ENCODE measurements around the gene MUS81. TPM values are rescaled to one million over a fixed set of nuclear protein-coding genes. Genes with fewer than 3 reads are reported as not detected.

Gene MUS81
- total RNA-seq, 1 donor from 2014 or later, result 30.7 TPM

DNA sequence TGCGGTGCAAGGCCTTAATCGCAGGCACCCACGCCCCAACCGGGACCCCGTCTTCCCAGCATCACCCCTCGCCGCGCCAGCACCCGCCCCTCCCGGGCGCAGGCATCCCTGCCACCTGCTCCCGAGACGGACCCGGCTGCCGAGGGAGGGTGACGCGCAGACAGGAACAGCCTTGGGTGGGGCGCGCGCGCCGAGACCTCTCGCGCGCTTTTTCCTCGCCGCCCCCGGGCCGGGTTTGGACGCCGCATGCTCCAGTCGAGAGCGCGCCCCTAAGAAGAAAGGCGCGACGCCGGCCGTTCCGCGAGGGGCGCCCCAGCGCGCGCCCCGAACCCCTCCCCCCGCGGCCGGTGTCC is 2.8 kb upstream of the MUS81 start:
- intact Hi-C loops (cut with DNase I), result no loop called here
- ATAC-seq (ENCODE audit: poor library complexity), result no peak

DNA sequence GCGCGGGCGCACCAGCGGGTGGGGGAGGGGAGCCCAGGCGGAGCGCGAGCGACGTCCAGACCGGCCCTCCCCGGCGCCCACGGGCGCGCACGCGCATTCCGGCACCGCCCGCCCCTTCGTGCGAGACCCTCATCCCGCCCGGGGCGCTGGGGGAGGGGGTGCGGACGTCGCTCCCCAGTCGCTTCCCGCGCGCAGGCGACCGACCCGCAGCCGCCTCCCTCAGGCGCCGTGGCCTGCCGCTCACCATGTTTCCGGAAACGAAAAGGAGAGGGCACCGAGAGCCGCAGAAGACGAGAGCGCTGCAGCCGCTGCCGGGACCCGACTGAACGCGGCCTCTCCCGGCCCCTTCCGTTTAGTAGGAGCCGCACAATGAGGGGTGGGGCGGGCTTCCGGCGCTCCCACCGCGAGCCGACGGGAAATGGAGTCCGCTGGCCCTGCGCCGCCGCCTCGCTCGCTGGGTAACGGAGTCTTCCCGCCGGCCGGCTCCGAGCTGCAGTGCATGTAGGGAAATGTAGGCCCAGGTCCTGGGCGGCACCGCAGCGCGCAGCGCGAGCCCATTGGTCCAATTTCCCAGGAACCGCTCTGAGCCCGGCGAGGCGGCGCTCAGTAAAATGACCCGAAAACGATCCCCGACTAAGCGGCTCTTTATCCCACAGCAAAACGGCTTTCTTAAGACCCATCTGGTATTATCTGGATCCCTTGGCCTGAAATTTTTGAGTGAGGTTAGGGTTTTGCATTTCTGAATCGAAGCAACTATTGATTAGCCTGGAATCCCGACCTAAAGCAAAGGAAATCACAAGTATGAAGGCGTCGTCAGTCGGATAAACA is 2.2 kb upstream of the MUS81 start, which contains the start of gene CFL1:
Gene CFL1, minus strand, starts transcription at position 328 of the 828 bp plus-strand sequence. Its CDS starts 81 bp downstream, at position 247.
- peak; percentile 100 for DNase-seq
- peak; percentile 80 for ATAC-seq (ENCODE audit: poor library complexity)
- intact Hi-C loops (cut with DNase I), result loop anchor here (2.0 kb wide), 1 partner anchor 31 kb away; the partner anchor contains the start of gene FIBP

More for the DNA sequence above, 2.8 kb upstream of the MUS81 start:
- peak; percentile 69 for DNase-seq

DNA sequence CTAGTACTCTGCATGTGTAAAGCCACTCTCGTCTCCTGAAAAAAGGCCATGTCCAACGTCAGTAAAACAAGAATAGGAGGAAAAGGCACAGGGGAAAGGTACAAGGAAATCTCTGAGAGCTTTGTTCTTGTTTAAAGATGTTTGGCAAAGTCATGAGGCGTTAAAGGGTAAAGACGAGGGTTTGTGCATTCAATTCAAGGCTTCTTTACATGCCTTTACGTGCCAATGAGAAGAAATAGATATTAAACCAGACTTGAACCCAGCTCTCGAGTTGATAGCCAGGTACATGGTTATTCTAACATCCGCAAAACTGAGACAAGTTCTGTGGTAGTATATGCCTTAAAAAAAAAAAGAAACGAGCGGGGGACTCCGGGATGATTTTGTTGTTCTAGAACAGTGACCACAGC is 1.5 kb upstream of the MUS81 start:
- no peak for DNase-seq
- intact Hi-C loops (cut with DNase I), result loop anchor here (2.0 kb wide), 1 partner anchor 30 kb away; the partner anchor contains the start of gene FIBP
- no peak for ATAC-seq (ENCODE audit: poor library complexity)

DNA sequence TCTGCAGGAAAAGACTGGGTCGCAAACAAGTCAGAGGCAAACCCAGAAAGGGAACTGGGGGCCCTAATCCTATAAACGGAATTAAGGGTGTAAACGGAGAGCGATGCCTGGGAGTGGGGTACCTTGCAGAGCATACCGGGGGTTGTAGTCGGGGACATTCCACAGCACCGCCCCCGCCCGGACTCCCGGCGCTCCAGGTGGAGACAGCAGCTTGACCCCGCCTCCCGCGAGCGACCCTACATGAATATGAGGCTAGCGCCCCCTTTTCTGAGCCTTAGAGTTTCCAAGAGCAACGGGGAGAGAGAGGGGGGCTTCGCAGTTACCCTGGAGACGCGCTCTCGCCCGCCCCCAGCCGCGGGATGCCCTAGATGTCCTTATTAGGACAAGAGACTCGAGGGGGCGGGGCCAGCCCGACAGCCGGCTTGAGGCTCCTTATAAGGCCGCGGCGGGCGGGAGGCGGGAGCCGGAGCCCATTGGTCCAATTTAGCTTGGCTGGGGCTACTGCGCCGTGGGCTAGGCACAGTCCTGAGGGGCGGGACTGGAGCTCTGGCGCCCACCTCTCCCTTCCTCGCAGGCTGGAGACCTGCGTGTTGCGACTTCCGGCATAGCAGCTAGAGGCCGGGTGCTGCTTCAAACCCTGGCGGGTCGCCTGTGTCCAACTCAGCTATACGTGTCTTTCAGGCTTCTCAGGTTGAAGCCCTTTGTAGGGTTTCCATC is 980 bp upstream of the MUS81 start:
- intact Hi-C loops (cut with DNase I), result loop anchor here (2.0 kb wide), 1 partner anchor 30 kb away; the partner anchor contains the start of gene FIBP
- ATAC-seq (ENCODE audit: poor library complexity) (peak; percentile 78), DNase-seq (peak; percentile 100)

DNA sequence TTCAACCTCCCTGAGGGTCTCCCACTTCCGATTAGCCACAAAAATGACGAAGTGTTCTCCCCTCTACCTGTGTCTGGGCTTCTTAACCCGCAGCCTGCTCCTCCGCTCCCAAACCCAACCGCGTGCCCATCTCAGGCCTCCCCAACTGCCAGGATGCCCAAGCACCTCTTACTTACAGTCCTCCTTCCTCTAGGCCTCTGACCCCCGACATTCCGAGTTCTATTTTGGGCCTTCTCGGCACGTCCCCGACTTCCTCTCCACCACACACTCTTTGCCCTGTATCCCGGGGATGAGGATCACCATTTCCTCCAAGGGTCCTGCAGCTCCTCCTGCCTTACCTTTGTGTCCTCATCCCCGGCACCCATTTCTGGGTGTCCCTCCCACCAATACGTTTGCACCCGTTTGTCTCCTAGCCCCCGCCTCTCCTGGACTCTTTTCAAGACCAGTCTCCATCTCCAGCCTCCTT is 388 bp upstream of the MUS81 start:
- DNase-seq (no peak), ATAC-seq (ENCODE audit: poor library complexity) (no peak)
- intact Hi-C loops (cut with DNase I), result loop anchor here (2.0 kb wide), 1 partner anchor 29 kb away; the partner anchor contains the start of gene FIBP

DNA sequence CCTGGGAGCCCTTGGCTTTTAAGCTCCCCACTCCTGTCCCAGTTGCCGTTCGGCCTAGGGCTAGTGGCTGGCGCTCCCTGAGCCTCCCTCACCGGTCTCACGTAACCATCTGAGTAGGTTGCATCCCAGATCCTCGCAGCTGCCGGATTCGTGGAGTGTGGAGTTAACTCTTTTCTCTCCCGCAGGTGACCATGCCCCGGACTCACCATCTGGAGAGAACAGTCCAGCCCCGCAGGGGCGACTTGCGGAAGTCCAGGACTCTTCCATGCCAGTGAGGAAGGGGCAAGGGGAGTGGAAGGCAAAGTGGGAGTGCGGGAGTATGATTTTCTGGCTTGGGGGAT is 902 bp downstream of the MUS81 start:
- DNase-seq, result no peak
- ATAC-seq (ENCODE audit: poor library complexity), result no peak
- intact Hi-C loops (cut with DNase I), result no loop called here

DNA sequence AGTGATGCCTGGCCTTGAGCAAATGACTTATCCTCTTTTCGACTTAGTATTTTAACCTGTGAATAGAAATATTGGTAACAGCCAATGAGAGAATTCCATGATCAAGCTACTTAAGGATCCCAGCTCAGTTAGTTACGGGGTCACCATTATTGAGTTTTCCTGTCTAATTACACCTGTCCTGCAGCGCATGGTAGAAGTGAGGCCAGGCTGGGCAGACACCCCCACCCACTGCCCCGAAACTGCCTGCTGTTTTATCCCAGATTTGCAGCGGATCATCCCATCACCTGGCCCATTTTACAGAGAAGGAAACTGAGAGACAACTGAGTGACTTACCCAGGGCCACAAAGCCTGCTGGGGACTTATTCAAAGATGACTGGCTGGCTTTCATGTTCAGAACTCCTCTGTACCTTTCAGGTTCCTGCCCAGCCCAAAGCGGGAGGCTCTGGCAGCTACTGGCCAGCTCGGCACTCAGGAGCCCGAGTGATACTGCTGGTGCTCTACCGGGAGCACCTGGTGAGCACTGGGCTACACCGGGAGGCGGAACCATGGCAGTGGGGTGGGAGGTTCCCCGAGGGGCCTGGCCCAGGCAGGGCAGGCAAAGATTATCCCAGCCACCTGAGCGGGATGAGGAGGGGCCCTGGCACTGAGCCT is 1.4 kb downstream of the MUS81 start:
- DNase-seq (no peak), ATAC-seq (ENCODE audit: poor library complexity) (no peak)
- intact Hi-C loops (cut with DNase I), result no loop called here

DNA sequence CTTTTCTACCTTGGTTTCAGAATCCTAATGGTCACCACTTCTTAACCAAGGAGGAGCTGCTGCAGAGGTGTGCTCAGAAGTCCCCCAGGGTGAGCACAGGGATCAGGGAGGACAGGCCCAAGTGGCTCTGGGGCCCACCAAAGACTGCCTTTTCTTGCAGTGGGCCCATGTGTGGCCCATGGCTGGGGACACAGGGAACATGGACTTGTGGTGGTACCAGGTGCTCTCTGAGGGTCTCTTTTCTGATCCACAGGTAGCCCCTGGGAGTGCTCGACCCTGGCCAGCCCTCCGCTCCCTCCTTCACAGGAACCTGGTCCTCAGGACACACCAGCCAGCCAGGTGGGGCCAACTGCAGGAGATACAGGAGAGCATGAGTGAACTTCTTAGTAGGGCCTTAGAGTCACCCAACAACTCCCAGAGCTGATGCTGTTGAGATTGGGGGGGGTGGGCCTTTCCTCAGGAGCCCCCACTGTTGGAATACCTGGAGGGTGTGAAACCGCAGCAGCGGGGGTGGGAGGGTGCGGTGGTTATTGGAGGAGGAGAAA is 2.0 kb downstream of the MUS81 start:
- ATAC-seq (ENCODE audit: poor library complexity), result no peak
- intact Hi-C loops (cut with DNase I), result no loop called here
- DNase-seq, result no peak

DNA sequence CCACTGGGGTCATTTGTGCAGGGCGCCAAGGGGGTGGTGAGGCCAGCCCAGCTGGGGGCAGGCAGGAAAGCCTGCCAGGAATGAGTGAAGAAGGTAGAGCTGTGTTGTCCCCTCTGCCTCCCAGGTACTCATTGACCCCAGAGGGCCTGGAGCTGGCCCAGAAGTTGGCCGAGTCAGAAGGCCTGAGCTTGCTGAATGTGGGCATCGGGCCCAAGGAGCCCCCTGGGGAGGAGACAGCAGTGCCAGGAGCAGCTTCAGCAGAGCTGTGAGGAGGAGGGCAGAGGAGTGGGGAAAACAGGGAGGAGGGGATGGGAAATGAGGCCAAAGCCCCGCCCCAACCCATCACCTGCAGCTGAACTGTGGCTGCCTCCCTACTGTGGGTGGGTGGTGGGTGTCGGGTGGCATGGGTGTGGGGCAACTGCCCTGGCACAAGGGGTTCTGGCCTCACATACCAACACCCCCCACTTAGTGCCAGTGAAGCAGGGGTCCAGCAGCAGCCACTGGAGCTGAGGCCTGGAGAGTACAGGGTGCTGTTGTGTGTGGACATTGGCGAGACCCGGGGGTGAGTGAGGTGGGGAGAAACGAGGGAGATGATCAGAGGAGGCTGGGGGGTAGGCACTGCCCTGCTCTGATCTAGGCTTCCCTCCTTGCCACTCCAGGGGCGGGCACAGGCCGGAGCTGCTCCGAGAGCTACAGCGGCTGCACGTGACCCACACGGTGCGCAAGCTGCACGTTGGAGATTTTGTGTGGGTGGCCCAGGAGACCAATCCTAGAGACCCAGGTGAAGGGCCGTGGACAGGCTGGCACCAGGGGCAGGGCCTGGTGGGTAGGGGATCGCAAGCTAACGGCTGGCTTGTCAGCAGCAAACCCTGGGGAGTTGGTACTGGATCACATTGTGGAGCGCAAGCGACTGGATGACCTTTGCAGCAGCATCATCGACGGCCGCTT is 3.0 kb downstream of the MUS81 start:
- DNase-seq (no peak), ATAC-seq (ENCODE audit: poor library complexity) (no peak)
- intact Hi-C loops (cut with DNase I), result no loop called here

DNA sequence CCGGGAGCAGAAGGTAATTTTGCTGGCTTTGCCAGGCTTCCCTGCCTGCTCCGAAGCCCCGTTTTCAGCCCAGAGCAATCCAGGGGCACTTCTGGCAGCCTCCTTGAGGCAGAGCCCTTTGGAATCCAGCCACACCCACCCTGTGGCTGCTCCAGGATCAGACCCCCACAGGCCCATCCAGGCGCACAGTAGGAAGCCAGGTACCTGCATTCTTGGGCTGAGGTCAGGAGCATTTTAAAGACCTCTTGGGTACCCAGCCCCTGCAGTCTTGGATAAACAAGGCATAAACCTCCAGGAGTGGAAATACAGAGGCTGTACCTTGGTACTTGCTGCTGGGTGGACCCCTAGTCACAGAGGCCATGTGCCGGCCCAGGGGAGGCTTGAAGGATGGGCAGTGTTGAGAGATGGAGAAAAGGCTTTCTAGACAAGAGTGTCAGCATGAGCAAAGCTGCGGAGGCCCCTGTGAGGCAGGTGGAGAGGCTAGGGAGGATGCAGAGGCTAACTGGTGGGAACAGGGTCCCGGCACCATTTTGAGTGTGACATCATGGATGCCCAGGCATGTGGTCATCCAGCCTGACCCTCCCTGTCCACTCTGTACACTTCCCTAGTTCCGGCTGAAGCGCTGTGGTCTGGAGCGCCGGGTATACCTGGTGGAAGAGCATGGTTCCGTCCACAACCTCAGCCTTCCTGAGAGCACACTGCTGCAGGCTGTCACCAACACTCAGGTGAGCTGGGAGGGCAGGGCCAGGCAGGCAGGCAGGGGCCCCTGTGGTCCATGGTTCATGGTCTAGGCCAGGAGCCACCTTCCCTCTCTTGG is 3.9 kb downstream of the MUS81 start:
- no peak for DNase-seq
- ATAC-seq (ENCODE audit: poor library complexity), result no peak
- intact Hi-C loops (cut with DNase I), result no loop called here

DNA sequence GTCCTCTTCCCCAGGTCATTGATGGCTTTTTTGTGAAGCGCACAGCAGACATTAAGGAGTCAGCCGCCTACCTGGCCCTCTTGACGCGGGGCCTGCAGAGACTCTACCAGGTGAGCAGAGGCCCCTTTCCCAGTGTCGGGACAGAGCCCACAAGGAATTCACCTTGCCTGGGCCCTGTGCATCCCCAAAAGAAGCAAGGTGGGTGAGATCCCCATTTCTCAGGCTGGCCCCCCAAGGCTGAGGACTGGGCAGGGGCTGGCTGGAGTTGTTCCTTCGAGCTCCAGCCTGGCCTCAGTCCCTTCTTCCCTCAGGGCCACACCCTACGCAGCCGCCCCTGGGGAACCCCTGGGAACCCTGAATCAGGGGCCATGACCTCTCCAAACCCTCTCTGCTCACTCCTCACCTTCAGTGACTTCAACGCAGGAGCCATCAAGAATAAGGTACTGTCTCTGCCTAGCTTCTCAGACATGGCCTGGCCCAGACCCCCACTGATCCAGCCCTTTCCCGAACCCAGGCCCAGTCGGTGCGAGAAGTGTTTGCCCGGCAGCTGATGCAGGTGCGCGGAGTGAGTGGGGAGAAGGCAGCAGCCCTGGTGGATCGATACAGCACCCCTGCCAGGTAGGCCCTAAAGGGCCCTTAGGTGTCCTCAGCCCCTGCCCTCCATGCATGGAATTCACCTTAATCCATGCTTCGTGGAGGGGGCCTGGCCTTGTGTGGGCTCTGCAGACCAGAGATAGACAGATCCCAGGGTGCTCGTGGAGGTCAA is 4.7 kb downstream of the MUS81 start:
- DNase-seq (peak; percentile 23), ATAC-seq (ENCODE audit: poor library complexity) (no peak)
- intact Hi-C loops (cut with DNase I), result no loop called here

DNA sequence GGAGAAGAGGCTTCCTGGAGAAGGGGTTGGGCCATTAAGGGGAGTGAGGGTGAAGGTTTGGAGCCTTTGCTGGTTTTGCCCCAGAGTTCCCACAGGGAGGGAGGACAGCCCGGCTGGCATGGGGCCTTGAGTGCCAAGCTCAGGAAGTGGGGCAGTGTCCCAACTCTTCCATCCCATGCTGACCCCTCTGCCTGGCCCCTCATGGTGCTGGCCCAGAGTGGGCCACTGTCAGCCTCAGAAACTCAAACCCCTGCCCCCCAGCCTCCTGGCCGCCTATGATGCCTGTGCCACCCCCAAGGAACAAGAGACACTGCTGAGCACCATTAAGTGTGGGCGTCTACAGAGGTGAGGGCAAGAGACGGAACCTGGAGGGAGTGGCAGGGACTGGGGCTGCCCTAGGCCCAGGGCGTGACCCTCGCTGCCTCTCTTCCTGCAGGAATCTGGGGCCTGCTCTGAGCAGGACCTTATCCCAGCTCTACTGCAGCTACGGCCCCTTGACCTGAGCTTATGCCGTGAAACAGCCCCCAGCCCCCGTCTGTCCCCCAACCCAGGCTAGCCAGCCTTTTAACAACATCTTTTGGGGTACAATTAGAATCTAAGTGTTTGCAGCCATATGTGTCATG is 5.4 kb downstream of the MUS81 start:
- ATAC-seq (ENCODE audit: poor library complexity) (no peak), DNase-seq (peak; percentile 32)
- intact Hi-C loops (cut with DNase I), result no loop called here

DNA sequence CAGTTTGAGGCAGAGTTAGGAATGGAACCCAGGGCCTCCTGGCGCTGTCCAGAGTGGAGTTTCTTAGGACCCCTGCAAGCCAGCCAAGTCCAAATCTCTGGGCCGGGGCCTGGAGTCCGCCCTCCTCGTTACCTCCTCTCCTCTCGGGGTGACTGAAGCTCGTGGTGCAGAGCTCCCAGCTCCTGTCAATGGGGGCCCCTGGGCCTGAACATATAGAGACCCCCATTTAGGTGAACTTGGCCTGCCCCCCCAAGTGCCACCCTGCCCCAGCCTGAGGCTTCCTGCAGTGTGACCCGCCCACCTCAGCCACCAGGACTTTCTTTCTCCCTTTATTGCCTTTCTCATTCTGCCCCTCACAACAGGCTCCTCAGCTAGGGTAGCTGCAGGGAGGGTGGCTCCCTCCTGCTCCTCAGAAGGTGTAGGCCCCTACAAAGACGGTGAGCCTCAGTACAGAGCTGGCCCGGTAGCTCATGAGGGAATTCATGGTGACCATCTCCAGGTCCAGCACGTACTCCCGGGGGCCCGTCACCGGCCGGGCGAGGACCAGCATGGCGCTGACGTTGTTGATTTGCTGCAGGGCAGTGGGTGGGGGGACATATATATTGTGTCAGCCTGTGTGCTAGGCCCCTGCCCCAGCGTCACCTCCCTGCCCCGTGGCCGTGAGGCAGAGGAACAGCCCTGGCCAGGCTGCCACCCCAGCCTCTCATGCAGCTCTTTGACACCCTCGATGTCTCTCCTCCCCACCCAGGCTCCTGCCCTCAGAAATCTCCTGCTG is 6.5 kb downstream of the MUS81 start:
- DNase-seq, result peak; percentile 41
- intact Hi-C loops (cut with DNase I), result no loop called here
- no peak for ATAC-seq (ENCODE audit: poor library complexity)

DNA sequence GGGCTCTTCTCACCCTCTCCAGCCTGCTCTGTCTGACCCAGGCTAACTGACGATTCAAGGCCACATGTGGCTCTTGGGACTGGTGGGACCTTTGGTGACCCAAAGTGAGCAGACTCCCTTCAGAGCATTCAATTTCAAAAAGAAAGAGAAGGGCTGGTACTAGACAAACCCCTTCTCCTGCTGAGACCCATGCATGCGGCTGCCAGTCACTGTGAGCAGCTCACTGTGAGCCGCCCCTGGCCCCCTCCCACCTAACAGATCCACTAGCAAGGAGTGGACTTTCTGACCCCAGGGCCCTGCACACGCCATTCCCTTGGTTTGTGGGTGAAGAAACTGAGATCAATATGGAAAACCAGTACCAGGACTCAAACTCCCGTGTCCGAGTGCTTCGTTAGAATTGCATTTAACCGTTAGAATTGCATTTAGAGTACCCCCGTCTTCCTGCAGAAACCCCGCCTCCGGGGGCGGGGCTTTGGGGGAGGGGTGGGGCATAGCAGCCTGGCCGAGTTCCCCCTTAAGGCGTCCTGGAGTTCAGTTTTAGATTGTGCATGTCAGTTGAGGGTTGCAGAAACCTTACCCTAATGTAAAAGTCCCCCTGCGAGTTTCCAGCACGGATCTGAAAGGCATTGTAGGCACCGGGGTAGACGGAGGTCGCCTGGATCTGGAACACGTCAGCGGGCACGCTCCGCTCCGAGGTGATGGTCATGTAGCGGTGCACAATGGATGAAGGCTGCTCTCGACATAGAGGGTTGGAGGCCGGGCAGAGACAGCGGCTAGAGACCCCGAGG is 7.2 kb downstream of the MUS81 start:
- DNase-seq, result peak; percentile 56

More for the DNA sequence above, 7.2 kb downstream of the MUS81 start:
- intact Hi-C loops (cut with DNase I), result no loop called here
- no peak for ATAC-seq (ENCODE audit: poor library complexity)
